ENCODE data around the gene TEAD3. TPM values are rescaled to one million over a fixed set of nuclear protein-coding genes. Genes with fewer than 3 reads are reported as not detected.
A peak's percentile ranks its signal among the peaks of the same experiment; 100 is the strongest.

TEAD3 gene
- total and polyA plus RNA-seq, 4 donors = 1.9 to 6.8 (median 4.5) TPM

DNA sequence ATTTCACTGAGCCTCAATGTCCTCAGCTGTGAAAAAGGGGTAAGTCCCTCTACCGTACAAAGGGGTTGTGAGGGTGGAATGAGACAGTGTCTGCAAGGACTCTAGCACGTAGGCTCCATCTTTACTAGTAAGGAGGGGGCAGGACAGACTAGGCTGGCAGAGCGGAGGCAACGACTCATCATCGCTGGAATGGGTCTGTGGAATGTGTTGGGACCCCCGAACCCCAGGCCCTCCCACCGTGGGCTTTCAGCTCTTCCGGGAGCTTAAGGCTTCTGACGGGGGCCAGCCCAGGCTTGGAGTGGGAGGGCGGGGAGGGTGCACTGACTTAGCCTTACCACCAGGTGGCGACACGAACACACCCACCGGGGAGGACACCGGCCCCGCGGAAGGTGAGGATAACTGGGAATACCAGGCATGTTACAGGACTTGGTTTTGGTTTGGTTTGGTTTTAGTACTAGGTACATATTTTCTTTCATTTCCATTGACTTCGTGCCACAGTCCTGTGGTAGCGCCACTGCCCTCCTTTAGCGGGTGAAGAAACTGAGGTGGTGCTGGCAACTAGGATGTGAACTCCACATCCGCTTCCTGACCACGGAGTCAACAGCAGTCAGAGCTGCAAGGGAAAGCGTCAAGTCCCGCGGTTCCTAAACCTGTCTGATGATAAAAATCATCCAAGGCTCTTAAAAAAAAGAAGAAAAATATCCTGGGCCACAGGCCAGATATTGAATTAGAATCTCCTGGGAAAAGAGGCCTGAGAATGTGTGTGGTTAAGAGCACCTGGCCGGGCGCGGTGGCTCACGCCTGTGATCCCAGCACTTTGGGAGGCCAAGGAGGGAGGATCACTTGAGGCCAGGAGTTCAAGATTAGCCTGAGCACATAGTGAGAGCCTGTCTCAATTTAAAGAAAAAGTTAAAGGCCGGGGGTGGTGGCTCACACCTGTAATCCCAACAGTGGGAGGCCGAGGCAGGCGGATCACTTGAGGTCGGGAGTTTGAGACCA lies 26.1 kb upstream of the TEAD3 start:
- TF ChIP-seq, protein P1, sequence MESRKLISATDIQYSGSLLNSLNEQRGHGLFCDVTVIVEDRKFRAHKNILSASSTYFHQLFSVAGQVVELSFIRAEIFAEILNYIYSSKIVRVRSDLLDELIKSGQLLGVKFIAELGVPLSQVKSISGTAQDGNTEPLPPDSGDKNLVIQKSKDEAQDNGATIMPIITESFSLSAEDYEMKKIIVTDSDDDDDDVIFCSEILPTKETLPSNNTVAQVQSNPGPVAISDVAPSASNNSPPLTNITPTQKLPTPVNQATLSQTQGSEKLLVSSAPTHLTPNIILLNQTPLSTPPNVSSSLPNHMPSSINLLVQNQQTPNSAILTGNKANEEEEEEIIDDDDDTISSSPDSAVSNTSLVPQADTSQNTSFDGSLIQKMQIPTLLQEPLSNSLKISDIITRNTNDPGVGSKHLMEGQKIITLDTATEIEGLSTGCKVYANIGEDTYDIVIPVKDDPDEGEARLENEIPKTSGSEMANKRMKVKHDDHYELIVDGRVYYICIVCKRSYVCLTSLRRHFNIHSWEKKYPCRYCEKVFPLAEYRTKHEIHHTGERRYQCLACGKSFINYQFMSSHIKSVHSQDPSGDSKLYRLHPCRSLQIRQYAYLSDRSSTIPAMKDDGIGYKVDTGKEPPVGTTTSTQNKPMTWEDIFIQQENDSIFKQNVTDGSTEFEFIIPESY (IDR thresholded peaks at IDR 0.05) = no peak
- TF ChIP-seq, protein P2, sequence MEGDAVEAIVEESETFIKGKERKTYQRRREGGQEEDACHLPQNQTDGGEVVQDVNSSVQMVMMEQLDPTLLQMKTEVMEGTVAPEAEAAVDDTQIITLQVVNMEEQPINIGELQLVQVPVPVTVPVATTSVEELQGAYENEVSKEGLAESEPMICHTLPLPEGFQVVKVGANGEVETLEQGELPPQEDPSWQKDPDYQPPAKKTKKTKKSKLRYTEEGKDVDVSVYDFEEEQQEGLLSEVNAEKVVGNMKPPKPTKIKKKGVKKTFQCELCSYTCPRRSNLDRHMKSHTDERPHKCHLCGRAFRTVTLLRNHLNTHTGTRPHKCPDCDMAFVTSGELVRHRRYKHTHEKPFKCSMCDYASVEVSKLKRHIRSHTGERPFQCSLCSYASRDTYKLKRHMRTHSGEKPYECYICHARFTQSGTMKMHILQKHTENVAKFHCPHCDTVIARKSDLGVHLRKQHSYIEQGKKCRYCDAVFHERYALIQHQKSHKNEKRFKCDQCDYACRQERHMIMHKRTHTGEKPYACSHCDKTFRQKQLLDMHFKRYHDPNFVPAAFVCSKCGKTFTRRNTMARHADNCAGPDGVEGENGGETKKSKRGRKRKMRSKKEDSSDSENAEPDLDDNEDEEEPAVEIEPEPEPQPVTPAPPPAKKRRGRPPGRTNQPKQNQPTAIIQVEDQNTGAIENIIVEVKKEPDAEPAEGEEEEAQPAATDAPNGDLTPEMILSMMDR (IDR thresholded peaks at IDR 0.05; ENCODE audit: low read depth, low read length, missing input control) = peak; percentile 91
- TF ChIP-seq RAD21 (IDR thresholded peaks at IDR 0.05) = peak; percentile 95 to 97
- Histone ChIP-seq H3K36me3 (ENCODE audit: control insufficient read depth in 4 of 4, insufficient read depth in 3 of 4, low read depth in 1 of 4, low read length in 3 of 4) (no peaks in the 10 kb centered on the region), H3K27ac (ENCODE audit: low read depth in 1 of 2, low read length in 2 of 2) (no peak overlapping the region), H3K9me3 (ENCODE audit: control insufficient read depth in 4 of 4, low read length in 3 of 4) (no peaks in the 10 kb centered on the region), H3K4me3 (ENCODE audit: low read depth in 1 of 3, low read length in 3 of 3) (no peak overlapping the region), H3K4me1 (ENCODE audit: control insufficient read depth in 4 of 4, insufficient read depth in 4 of 4, low read length in 3 of 4) (peaks cover 0 to 3% (median 2%) of the 10 kb centered on the region in 4 donors), H3K9ac (ENCODE audit: low read depth in 1 of 2, low read length in 2 of 2) (no peak overlapping the region), H3K27me3 (ENCODE audit: control insufficient read depth in 4 of 4, insufficient read depth in 4 of 4, low read length in 3 of 4) (no peaks in the 10 kb centered on the region)
- peak; percentile 76 for DNase-seq (ENCODE audit: low spot score)
- 38% methylated on average over 32 of the region's 32 CpGs for WGBS

DNA sequence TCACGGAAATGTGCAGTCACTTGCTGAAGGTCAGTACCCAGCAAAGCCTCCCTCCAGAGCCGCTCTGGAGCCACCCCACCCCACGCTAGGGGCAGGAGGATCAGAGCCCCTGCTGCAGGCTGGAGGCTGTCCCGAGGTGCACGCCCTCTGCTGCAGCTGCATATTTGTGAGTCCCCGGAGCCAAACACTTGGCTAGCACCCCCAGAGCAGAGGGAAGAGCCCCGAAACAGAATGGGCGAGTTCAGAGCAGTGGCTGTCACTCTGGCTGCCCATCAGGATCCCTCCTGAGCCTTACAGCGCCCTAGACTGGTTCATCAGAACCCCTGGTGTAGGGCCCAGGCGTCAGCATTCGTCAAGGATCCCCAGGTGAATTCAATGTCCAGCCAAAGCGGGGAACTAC lies 25.3 kb upstream of the TEAD3 start:
- TF ChIP-seq, protein P1 (IDR thresholded peaks at IDR 0.05) = no peak
- no peak for TF ChIP-seq FOXA2 (IDR thresholded peaks at IDR 0.05)
- no peak for TF ChIP-seq RAD21 (IDR thresholded peaks at IDR 0.05)
- TF ChIP-seq YY1 (IDR thresholded peaks at IDR 0.05) = no peak
- TF ChIP-seq, protein P3, sequence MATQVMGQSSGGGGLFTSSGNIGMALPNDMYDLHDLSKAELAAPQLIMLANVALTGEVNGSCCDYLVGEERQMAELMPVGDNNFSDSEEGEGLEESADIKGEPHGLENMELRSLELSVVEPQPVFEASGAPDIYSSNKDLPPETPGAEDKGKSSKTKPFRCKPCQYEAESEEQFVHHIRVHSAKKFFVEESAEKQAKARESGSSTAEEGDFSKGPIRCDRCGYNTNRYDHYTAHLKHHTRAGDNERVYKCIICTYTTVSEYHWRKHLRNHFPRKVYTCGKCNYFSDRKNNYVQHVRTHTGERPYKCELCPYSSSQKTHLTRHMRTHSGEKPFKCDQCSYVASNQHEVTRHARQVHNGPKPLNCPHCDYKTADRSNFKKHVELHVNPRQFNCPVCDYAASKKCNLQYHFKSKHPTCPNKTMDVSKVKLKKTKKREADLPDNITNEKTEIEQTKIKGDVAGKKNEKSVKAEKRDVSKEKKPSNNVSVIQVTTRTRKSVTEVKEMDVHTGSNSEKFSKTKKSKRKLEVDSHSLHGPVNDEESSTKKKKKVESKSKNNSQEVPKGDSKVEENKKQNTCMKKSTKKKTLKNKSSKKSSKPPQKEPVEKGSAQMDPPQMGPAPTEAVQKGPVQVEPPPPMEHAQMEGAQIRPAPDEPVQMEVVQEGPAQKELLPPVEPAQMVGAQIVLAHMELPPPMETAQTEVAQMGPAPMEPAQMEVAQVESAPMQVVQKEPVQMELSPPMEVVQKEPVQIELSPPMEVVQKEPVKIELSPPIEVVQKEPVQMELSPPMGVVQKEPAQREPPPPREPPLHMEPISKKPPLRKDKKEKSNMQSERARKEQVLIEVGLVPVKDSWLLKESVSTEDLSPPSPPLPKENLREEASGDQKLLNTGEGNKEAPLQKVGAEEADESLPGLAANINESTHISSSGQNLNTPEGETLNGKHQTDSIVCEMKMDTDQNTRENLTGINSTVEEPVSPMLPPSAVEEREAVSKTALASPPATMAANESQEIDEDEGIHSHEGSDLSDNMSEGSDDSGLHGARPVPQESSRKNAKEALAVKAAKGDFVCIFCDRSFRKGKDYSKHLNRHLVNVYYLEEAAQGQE (IDR thresholded peaks at IDR 0.05) = no peak
- no peak for TF ChIP-seq TAF1 (conservative IDR thresholded peaks at IDR 0.05)
- TF ChIP-seq NR2F2 (IDR thresholded peaks at IDR 0.05) = no peak
- TF ChIP-seq, protein P4, sequence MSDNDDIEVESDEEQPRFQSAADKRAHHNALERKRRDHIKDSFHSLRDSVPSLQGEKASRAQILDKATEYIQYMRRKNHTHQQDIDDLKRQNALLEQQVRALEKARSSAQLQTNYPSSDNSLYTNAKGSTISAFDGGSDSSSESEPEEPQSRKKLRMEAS (IDR thresholded peaks at IDR 0.05) = no peak
- TF ChIP-seq EGR1 (IDR thresholded peaks at IDR 0.05; ENCODE audit: low read depth in 2 of 2) = no peak
- no peak for TF ChIP-seq HNF4G (IDR thresholded peaks at IDR 0.05)
- no peak for TF ChIP-seq GABPA (IDR thresholded peaks at IDR 0.05 in 1 of 2, conservative IDR thresholded peaks at IDR 0.05 in 1 of 2)
- TF ChIP-seq, protein P2 (IDR thresholded peaks at IDR 0.05; ENCODE audit: low read depth, low read length, missing input control) = no peak
- TF ChIP-seq, protein P5, sequence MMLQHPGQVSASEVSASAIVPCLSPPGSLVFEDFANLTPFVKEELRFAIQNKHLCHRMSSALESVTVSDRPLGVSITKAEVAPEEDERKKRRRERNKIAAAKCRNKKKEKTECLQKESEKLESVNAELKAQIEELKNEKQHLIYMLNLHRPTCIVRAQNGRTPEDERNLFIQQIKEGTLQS (IDR thresholded peaks at IDR 0.05) = no peak
- TF ChIP-seq HNF4A (conservative IDR thresholded peaks at IDR 0.05) = no peak
- 81% methylated on average over 12 of the region's 12 CpGs for WGBS

More for the DNA sequence above, 25.3 kb upstream of the TEAD3 start:
- Histone ChIP-seq H3K9me3 (ENCODE audit: control insufficient read depth in 4 of 4, low read length in 3 of 4) (no peaks in the 10 kb centered on the region), H3K9ac (ENCODE audit: low read depth in 1 of 2, low read length in 2 of 2) (no peak overlapping the region), H3K4me3 (ENCODE audit: low read depth in 1 of 3, low read length in 3 of 3) (no peak overlapping the region), H3K36me3 (ENCODE audit: control insufficient read depth in 4 of 4, insufficient read depth in 3 of 4, low read depth in 1 of 4, low read length in 3 of 4) (no peaks in the 10 kb centered on the region), H3K27me3 (ENCODE audit: control insufficient read depth in 4 of 4, insufficient read depth in 4 of 4, low read length in 3 of 4) (no peaks in the 10 kb centered on the region), H3K4me1 (ENCODE audit: control insufficient read depth in 4 of 4, insufficient read depth in 4 of 4, low read length in 3 of 4) (peaks cover 0 to 3% (median 2%) of the 10 kb centered on the region in 4 donors), H3K27ac (ENCODE audit: low read depth in 1 of 2, low read length in 2 of 2) (no peak overlapping the region)
- DNase-seq (ENCODE audit: low spot score) = no peak

Data from liver (tissue), 9 donors.